ENCODE data around the gene USP47.

GRCh38 chr11:11882539-11882938 lies 40.8 kb downstream of the USP47 start:
- TF ChIP-seq CTCF (conservative IDR thresholded peaks at IDR 0.05) (no peak), ZFX (IDR thresholded peaks at IDR 0.05) (no peak)
